ENCODE results near the gene SLC7A10. TPM values are rescaled to one million over a fixed set of nuclear protein-coding genes. Genes with fewer than 3 reads are reported as not detected.

The SLC7A10 gene
- total RNA-seq, 1 experiment from 2014 or later = 2.9 TPM

- H3K4me2 ChIP-seq (ENCODE audit: insufficient read depth, insufficient read length, low read length) = no peak overlapping the region
- H4K8ac ChIP-seq (replicated peaks; ENCODE audit: insufficient read length, low read depth, low read length) = no peak overlapping the region
- H2BK15ac ChIP-seq (ENCODE audit: low read depth, low read length) = no peak overlapping the region
- no CpG with 5 or more reads among the region's 20 CpGs for WGBS (ENCODE audit: extremely low coverage, insufficient read length, low lambda C conversion rate)
- no peak overlapping the region for H3T11ph ChIP-seq (ENCODE audit: low read length)
- Mint-ChIP-seq H3K27ac (no peak overlapping the region), H3K9me3 (no peaks in the 10 kb centered on the region; a peak in 2 of 5 replicates), H3K4me1 (peaks cover 3 to 4% of the 10 kb centered on the region in 2 experiments; a peak in 1 of 4 replicates), H3K4me3 (no peak overlapping the region), H3K36me3 (ENCODE audit: insufficient read depth in 1 of 3, low read depth in 3 of 3) (0 out of 7 replicates have a peak, but pooled peaks cover 0 to 1% (median 0%) of the 10 kb centered on the region in 3 experiments), H3K27me3 (ENCODE audit: low read depth) (no peaks in the 10 kb centered on the region; the same call in 1 of the 2 replicates)
- H4K5ac ChIP-seq (ENCODE audit: insufficient read length, low read depth, low read length) = no peak overlapping the region
- no peak overlapping the region for H2AFZ ChIP-seq (ENCODE audit: low read length)
- H4K20me1 ChIP-seq (ENCODE audit: control insufficient read depth, insufficient read depth, insufficient read length) = no peaks in the 10 kb centered on the region
- no peaks in the 10 kb centered on the region for H3K79me2 ChIP-seq (ENCODE audit: insufficient read depth, low read length)
- H3K79me1 ChIP-seq (ENCODE audit: insufficient read depth, low read depth, low read length, poor library complexity, severe bottlenecking) = no peaks in the 10 kb centered on the region
- H2BK5ac ChIP-seq (ENCODE audit: insufficient read length, low read length) = no peak overlapping the region
- no peak for TF ChIP-seq CTCF (conservative IDR thresholded peaks at IDR 0.05)
- no peak overlapping the region for H3K14ac ChIP-seq (ENCODE audit: insufficient read depth, low read length)
- no peak overlapping the region for H4K91ac ChIP-seq (ENCODE audit: insufficient read length, low read depth, low read length)
- no peaks in the 10 kb centered on the region for H3K9me3 ChIP-seq (ENCODE audit: control insufficient read depth, low read depth, low read length)
- no peaks in the 10 kb centered on the region for H3K23me2 ChIP-seq (ENCODE audit: insufficient read length, low read depth, low read length, poor library complexity, severe bottlenecking)
- H3K27ac ChIP-seq (ENCODE audit: insufficient read length, low read depth, low read length) = no peak overlapping the region
- H2AK5ac ChIP-seq (ENCODE audit: insufficient read length, low read length) = no peak overlapping the region
- H3K9ac ChIP-seq (ENCODE audit: extremely low read depth, insufficient read length, low read length) = no peak overlapping the region
- H2BK20ac ChIP-seq (ENCODE audit: low read depth, low read length, poor library complexity, severe bottlenecking) = no peak overlapping the region
- no peak for DNase-seq
- H2BK12ac ChIP-seq (ENCODE audit: insufficient read length, low read depth, low read length) = no peak overlapping the region
- no peak overlapping the region for H3K56ac ChIP-seq (ENCODE audit: insufficient read length, low read depth, low read length)
- no peak overlapping the region for H2BK120ac ChIP-seq (ENCODE audit: low read depth, low read length, poor library complexity, severe bottlenecking)
- no peak overlapping the region for H3K18ac ChIP-seq (ENCODE audit: insufficient read length, low read depth, low read length)
- H3K4me1 ChIP-seq (ENCODE audit: insufficient read depth, low read length) = no peaks in the 10 kb centered on the region; the same call in 1 of the 2 replicates
- no peak overlapping the region for H3K23ac ChIP-seq (ENCODE audit: insufficient read length, low read depth, low read length)
- no peaks in the 10 kb centered on the region for H3K27me3 ChIP-seq (ENCODE audit: insufficient read depth, low read length)
- H3K4ac ChIP-seq (ENCODE audit: low read depth, low read length) = no peak overlapping the region
These were observed 41.4 kb upstream of the SLC7A10 start for GRCh38 chr19:33266974-33267484.
